Endothelial cell (in vitro differentiated cells): ENCODE data around the gene HIVEP2. TPM values are rescaled to one million over a fixed set of nuclear protein-coding genes. Genes with fewer than 3 reads are reported as not detected.

Experiments used
- DNase-seq: peaks from one replicate; pipeline ENCODE4 v3.0.0; 2021; ENCODE audit warnings: low spot score
- H3K27ac Mint-ChIP-seq: one replicate; pipeline ENCODE4 v1.8.0; 2021; ENCODE audit warnings: mixed read lengths, inconsistent platforms; ENCODE audit not compliant: unreplicated experiment
- H3K27me3 Mint-ChIP-seq: one replicate; pipeline ENCODE4 v1.8.0; 2021; ENCODE audit warnings: mild to moderate bottlenecking, moderate library complexity, mixed read lengths, inconsistent platforms; ENCODE audit not compliant: unreplicated experiment
- H3K36me3 Mint-ChIP-seq: one replicate; pipeline ENCODE4 v1.8.0; 2021; ENCODE audit warnings: mild to moderate bottlenecking, low read depth, mixed read lengths, inconsistent platforms; ENCODE audit not compliant: unreplicated experiment
- H3K4me1 Mint-ChIP-seq: one replicate; pipeline ENCODE4 v1.8.0; 2021; ENCODE audit warnings: mild to moderate bottlenecking, mixed read lengths, inconsistent platforms; ENCODE audit not compliant: unreplicated experiment
- H3K4me3 Mint-ChIP-seq: one replicate; pipeline ENCODE4 v1.8.0; 2021; ENCODE audit warnings: mild to moderate bottlenecking, mixed read lengths, inconsistent platforms; ENCODE audit not compliant: unreplicated experiment
- H3K9me3 Mint-ChIP-seq: one replicate; pipeline ENCODE4 v1.8.0; 2021; ENCODE audit warnings: mixed read lengths, inconsistent platforms; ENCODE audit not compliant: unreplicated experiment
- CTCF ChIP-seq: fragments of 200-600 bp; sonication (generic); IDR thresholded peaks from one replicate; pipeline ENCODE4 v1.5.0; 2021; ENCODE audit warnings: antibody characterized with exemption; ENCODE audit not compliant: unreplicated experiment
- long read RNA-seq: library from polyadenylated mRNA; unstranded; transcript quantifications from one replicate; pipeline ENCODE4 v2.0.0, GENCODE V29; 2020; ENCODE audit not compliant: unreplicated experiment
- total RNA-seq: library from RNA; stranded (reverse); fragmentation: NEBNext Ultra II Directional; extraction: Animal tissue kit (Norgen Biotek cat#: 25700); gene quantifications from one replicate; pipeline ENCODE4 v1.2.1, GENCODE V29; 2021; ENCODE audit not compliant: unreplicated experiment

The HIVEP2 gene
- 15.6 TPM for total RNA-seq
- long read RNA-seq: 0 reads

GRCh38 chr6:142945049-142945445, at the start of gene HIVEP2:
HIVEP2 (minus strand) TSS chr6:142945176; CDS start chr6:142774738, 170,438 bp downstream.
- Mint-ChIP-seq H3K4me3 (peak within 1 kb of the TSS; percentile 99), H3K27me3 (peaks cover 21% of the 10 kb centered on the region), H3K4me1 (peaks cover 26% of the 10 kb centered on the region), H3K36me3 (peaks cover 3% of the 10 kb centered on the region), H3K27ac (peak within 1 kb of the TSS; percentile 99), H3K9me3 (no peaks in the 10 kb centered on the region)
- TF ChIP-seq CTCF: no peak
- peak; percentile 83 for DNase-seq

GRCh38 chr6:142993977-142994376, 49.0 kb upstream of the HIVEP2 start:
- H3K36me3 Mint-ChIP-seq: no peaks in the 10 kb centered on the region
- DNase-seq: no peak
- peaks cover 6% of the 10 kb centered on the region for H3K27me3 Mint-ChIP-seq
- H3K4me3 Mint-ChIP-seq: no peak overlapping the region
- H3K9me3 Mint-ChIP-seq: no peaks in the 10 kb centered on the region
- TF ChIP-seq CTCF: no peak
- no peaks in the 10 kb centered on the region for H3K4me1 Mint-ChIP-seq
- H3K27ac Mint-ChIP-seq: no peak overlapping the region

GRCh38 chr6:142987490-142987889, 42.5 kb upstream of the HIVEP2 start:
- Mint-ChIP-seq H3K36me3 (no peaks in the 10 kb centered on the region), H3K27me3 (peaks cover 4% of the 10 kb centered on the region), H3K4me1 (no peaks in the 10 kb centered on the region), H3K4me3 (no peak overlapping the region), H3K27ac (no peak overlapping the region), H3K9me3 (no peaks in the 10 kb centered on the region)
- no peak for DNase-seq
- no peak for TF ChIP-seq CTCF

- no peak overlapping the region for H3K27ac Mint-ChIP-seq
- H3K4me1 Mint-ChIP-seq: no peaks in the 10 kb centered on the region
- H3K36me3 Mint-ChIP-seq: no peaks in the 10 kb centered on the region
- no peak overlapping the region for H3K4me3 Mint-ChIP-seq
- no peaks in the 10 kb centered on the region for H3K9me3 Mint-ChIP-seq
- TF ChIP-seq CTCF: no peak
- peaks cover 2% of the 10 kb centered on the region for H3K27me3 Mint-ChIP-seq
- DNase-seq: no peak
Measured at GRCh38 chr6:142985281-142985680, 40.3 kb upstream of the HIVEP2 start.

- H3K9me3 Mint-ChIP-seq: no peaks in the 10 kb centered on the region
- H3K4me3 Mint-ChIP-seq: no peak overlapping the region
Measured at GRCh38 chr6:142984386-142984785, 39.4 kb upstream of the HIVEP2 start.

More at GRCh38 chr6:142984386-142984785, 39.4 kb upstream of the HIVEP2 start:
- TF ChIP-seq CTCF: no peak
- no peak overlapping the region for H3K27ac Mint-ChIP-seq
- DNase-seq: no peak
- peaks cover 2% of the 10 kb centered on the region for H3K27me3 Mint-ChIP-seq
- H3K36me3 Mint-ChIP-seq: no peaks in the 10 kb centered on the region
- no peaks in the 10 kb centered on the region for H3K4me1 Mint-ChIP-seq
